HG02763 (cell line): ENCODE measurements around the gene EIF3C.
A peak's percentile ranks its signal among the peaks of the same experiment; 100 is the strongest.
"Not testable (repeated sequence)": the region's sequence is repeated elsewhere in the genome, so short reads cannot be mapped to it uniquely, and the experiment has no call there.

Source experiments
- ATAC-seq: cut with Tn5 transposase; IDR thresholded peaks from one replicate; pipeline ENCODE4 v1.9.1; 2021; ENCODE audit warnings: mild to moderate bottlenecking, moderate library complexity; ENCODE audit not compliant: unreplicated experiment

EIF3C gene

DNA sequence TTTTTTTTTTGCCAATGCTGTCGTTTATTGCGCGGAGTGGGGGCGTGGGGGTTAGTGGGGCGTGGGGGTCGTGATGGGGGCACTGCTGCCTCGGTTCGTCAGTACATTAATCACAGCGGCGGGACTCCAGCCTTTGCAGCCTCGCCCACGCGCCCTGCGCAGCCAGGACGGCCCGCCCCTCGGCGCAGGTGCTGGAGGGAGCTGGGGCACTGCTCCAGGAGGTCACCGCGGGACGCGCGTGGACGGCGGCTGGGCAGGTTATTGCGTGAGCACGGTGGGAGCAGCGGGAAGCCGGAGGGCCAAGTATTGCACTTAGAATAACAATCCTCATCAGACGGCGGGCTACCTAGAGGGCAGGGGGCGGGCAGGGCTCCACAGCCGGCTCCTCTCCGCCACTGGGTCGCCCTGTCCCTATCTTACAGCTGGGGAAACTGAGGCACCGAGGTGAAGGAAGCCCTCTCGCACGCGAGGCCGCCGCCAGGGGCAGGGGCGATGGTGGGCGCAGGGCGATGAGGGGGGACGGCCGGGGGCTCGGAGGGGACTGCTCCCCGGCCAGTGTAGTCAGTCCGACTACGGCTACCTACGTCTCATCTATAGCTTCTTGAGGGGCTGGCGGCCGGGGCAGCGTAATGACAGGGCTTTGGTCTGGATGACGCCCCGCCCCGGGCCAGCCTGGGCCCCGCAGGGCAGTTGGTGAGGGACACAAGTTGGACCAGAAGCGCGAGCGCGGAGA lies 35.5 kb downstream of the EIF3C start:
- ATAC-seq = not testable (repeated sequence)

- peak; percentile 89 for ATAC-seq
Measured at GRCh38 chr16:28749997-28750465, 38.8 kb downstream of the EIF3C start.

GRCh38 chr16:28750469-28751067 lies 39.3 kb downstream of the EIF3C start:
- ATAC-seq = peak; percentile 44

DNA sequence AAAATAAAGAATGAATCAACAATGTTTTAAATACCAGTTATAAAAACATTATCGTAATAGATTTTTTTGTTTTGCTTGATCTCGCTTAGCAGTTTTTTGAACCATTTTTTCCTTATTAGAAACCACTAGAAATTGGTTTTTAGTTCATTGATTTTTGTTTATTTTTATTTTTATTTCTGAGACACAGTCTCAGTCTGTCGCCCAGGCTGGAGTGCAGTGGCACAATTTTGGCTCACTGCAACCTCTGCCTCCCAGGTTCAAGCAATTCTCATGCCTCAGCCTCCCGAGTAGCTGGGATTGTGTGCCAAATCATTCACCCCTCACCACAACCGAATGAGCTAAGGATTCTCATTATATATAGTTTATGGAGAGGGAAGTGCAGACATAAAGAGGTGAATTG lies 40.2 kb downstream of the EIF3C start, which contains the start of gene NPIPB9:
Gene NPIPB9 (plus strand): TSS at position 301 of the 400 bp plus-strand sequence.
- ATAC-seq = not testable (repeated sequence)

- ATAC-seq = not testable (repeated sequence)
Measured at GRCh38 chr16:28781697-28782096, 70.4 kb downstream of the EIF3C start.

GRCh38 chr16:28782357-28782756 lies 71.1 kb downstream of the EIF3C start:
- ATAC-seq = not testable (repeated sequence)
